Left ventricle myocardium superior (tissue), 1 donor: ENCODE results near the gene NCOA3. TPM values are rescaled to one million over a fixed set of nuclear protein-coding genes. Genes with fewer than 3 reads are reported as not detected.

Source experiments
- ATAC-seq: fragments of 200-7000 bp; cut with Tn5 transposase; one replicate; pipeline ENCODE4 v1.9.1; 2020; ENCODE audit warnings: mild to moderate bottlenecking, moderate library complexity
- DNase-seq: peaks from one replicate; pipeline ENCODE4 v3.0.0-alpha.2; 2020
- intact Hi-C: fragments of 100-400 bp; cut with micrococcal nuclease; formaldehyde crosslinking; loops from one replicate; pipeline ENCODE4 v1.11.0; 2022
- total RNA-seq: library from RNA; stranded (reverse); fragmentation: NEBNext Ultra II Directional; extraction: Animal tissue kit (Norgen Biotek cat#: 25700); gene quantifications from one replicate; pipeline ENCODE4 v1.2.1, GENCODE V29; 2021
- donor health status: DM: no; HTN: yes; CAD: no; lungs with severe emphysema.

Gene NCOA3
- total RNA-seq, 1 donor from 2014 or later: 23.3 TPM

GRCh38 chr20:47606983-47607613 is 105.4 kb downstream of the NCOA3 start:
- intact Hi-C loops: no loop called here
- ATAC-seq: no peak
- DNase-seq: no peak

- intact Hi-C loops: no loop called here
- ATAC-seq: no peak
- DNase-seq: no peak
These were observed 107.3 kb downstream of the NCOA3 start for GRCh38 chr20:47609001-47609400.

GRCh38 chr20:47610247-47610944 is 108.7 kb downstream of the NCOA3 start:
- ATAC-seq: peak; percentile 66
- no peak for DNase-seq

DNA sequence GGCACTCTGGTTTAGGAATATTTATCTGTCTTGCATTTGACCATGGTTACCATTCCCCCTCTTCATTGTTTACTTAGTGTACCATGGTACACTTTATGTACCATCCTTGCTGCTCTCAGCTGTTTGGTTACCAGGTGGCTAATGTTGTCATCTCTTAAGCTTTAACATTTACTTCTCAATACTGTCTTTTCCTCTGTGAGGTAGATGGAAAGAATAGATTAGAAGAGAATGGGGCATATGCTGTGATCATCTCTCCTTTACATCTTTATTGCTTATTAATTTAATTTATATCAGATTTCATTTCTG is 109.2 kb downstream of the NCOA3 start:
- intact Hi-C loops: loop anchor here (10.0 kb wide), 1 partner anchor 106 kb away; the partner anchor contains the start of gene NCOA3
- DNase-seq (no peak), ATAC-seq (no peak)

More at GRCh38 chr20:47610247-47610944, 108.7 kb downstream of the NCOA3 start:
- intact Hi-C loops: loop anchor here (10.0 kb wide), 1 partner anchor 106 kb away; the partner anchor contains the start of gene NCOA3

DNA sequence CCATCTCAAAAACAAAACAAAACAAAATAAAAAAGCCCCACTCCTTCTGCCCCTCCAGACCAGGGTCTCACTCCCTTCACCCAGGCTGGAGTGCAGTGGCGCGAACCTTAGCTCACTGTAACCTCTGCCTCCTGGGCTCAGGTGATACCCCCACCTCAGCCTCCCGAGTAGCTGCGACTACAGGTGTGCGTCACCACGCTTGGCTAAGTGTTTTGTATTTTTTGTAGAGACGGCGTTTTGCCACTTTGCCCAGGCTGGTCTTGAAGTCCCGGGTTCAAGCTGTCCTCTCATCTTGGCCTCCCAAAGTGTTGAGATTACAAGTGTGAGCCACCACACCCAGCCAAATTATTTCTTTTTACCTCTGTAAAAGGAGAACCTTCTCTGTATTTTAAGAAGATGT is 110.1 kb downstream of the NCOA3 start:
- no peak for DNase-seq
- ATAC-seq: no peak
- intact Hi-C loops: loop anchor here (10.0 kb wide), 1 partner anchor 107 kb away; the partner anchor contains the start of gene NCOA3

DNA sequence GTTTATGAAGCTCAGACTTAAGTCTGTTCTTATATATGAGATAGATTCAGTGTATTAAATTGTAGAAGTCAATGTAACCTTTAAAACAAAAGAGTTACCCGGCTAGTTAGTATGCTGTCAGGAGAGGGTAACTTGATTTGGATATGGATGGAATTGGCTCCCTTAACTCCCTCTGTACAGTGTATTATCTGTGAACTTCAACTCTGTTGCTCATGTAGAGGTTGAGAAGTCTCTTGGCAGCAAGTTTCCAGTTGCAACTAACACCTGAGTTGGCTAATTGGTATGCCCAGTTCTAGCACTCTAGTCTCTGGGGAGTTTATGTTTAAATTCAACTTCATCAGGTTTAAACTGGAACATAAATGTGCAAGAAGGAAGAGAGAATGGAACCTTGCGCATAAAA is 111.0 kb downstream of the NCOA3 start:
- DNase-seq (no peak), ATAC-seq (peak; percentile 58)
- intact Hi-C loops: loop anchor here (10.0 kb wide), 1 partner anchor 108 kb away; the partner anchor contains the start of gene NCOA3

DNA sequence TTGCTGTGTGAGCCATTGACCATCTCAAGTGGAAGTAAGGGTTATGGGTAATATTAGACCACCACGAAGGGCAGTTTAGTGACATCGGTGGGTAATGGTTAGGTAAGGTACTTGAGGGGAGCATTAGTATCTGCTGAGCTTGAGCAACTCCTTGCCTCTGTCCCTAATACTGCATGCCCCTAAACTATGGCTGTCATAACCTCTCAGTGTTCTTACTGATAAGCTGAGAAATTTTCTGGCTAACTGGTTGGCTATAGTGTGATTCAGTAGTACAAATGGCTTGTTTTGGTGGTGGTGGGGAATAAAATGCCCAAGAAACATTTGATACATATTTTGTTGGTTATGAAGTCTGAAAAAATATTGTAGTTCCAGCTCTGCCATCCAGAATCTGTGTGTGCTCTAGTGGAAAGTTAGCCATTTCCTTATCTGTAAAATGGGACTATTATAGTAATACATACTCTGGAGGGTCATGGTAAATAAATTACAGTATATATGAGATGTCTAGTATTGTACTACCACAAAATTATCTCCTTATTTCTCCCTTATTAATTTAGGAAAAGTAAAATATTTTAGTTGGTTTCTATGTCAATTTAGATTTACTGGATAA is 113.1 kb downstream of the NCOA3 start:
- no peak for DNase-seq
- no peak for ATAC-seq
- intact Hi-C loops: loop anchor here (10.0 kb wide), 1 partner anchor 110 kb away; the partner anchor contains the start of gene NCOA3

GRCh38 chr20:47618479-47618878 is 116.8 kb downstream of the NCOA3 start:
- no peak for ATAC-seq
- intact Hi-C loops: loop anchor here (10.0 kb wide), 1 partner anchor 114 kb away; the partner anchor contains the start of gene NCOA3

DNA sequence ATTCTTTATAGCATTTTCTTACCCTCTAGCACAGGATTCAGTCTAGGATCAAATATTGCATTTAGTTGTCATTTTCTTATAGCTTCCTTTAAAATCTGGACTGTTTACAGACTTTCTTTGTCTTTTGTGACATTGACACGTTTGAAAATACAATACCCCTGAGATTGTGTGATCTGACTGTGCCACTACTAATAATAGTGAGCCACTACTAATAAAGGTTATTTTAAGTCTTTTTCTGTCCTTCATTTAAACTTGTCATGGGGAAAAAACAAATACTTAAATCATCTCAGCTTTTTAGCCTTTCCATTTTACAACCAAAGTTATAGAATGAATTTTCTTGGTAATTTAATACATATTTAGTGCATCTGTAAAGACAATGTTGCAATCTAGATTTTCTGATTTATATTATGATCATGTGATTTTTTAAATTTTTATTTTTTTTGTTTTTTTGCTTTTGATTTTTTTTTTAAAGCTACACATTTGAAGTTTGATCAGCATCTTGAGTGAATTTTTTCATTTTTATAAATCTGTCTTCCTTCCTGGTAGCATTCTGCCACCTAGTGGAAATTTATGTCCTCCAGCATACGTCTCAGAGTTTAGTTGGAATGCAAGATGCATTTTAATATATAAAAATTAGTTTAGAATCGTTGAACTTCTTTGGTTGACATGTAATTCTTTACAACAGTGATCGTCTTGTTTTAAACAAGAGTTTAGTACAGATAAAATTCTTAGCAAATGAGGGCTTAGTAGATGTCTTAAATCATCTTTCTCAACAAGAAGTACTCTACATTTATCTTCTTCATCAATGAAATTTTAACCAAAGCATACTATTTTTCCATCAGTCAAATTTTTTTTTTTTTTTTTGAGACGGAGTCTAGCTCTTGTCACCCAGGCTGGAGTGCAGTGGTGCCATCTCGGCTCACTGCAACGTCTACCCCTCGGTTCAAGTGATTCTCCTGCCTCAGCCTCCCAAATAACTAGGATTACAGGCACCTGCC is 119.4 kb downstream of the NCOA3 start:
- peak; percentile 47 for ATAC-seq
- no peak for DNase-seq
- intact Hi-C loops: loop anchor here (10.0 kb wide), 1 partner anchor 226 kb away; no protein-coding TSS in a partner anchor

More at GRCh38 chr20:47618479-47618878, 116.8 kb downstream of the NCOA3 start:
- no peak for DNase-seq

GRCh38 chr20:47622118-47622665 is 120.5 kb downstream of the NCOA3 start:
- ATAC-seq (no peak), DNase-seq (no peak)
- intact Hi-C loops: loop anchor here (10.0 kb wide), 1 partner anchor 227 kb away; no protein-coding TSS in a partner anchor

DNA sequence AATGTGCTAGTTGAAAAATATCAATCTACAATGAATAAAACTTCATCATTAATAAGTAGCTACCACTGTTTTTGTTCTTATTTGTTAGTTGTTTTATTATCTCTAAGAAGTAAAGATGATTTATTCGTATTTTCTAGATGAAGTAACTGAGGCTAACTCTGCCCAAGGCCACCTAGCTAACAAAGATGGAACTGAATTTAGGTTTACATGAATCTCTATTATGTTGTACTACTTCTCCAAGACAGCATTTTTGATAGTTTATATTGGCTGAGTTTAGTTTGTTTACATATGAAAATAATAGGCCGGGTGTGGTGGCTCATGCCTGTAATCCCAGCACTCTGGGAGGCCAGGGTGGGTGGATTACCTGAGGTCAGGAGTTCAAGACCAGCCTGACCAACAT is 121.5 kb downstream of the NCOA3 start:
- no peak for ATAC-seq

GRCh38 chr20:47627540-47627939 is 125.9 kb downstream of the NCOA3 start:
- ATAC-seq: no peak
- DNase-seq: no peak
- intact Hi-C loops: loop anchor here (10.0 kb wide), 1 partner anchor 233 kb away; no protein-coding TSS in a partner anchor

More for the DNA sequence above, 121.5 kb downstream of the NCOA3 start:
- intact Hi-C loops: loop anchor here (10.0 kb wide), 1 partner anchor 228 kb away; no protein-coding TSS in a partner anchor
- DNase-seq: no peak

GRCh38 chr20:47629907-47630306 is 128.2 kb downstream of the NCOA3 start:
- intact Hi-C loops: loop anchor here (10.0 kb wide), 1 partner anchor 235 kb away; no protein-coding TSS in a partner anchor
- DNase-seq: no peak
- ATAC-seq: no peak

DNA sequence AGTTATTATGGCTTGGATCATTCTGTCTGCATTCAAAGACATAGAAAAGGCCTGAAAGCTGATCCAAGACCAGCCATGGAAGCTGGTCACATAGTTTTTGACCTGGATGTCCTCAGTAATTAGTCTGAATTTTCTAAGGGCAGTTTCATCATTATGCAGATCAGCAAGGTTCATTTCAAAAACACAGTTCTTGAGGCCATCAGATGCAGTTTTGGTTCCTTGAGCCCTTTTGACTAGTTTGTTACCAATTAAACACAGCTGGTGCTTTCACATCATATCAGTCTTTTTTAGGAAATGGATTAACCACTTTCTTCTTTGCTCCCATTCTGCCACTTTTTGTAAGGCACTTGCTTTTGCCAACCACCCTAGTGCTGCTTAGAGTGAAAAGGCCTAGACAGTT is 129.4 kb downstream of the NCOA3 start:
- intact Hi-C loops: no loop called here
- DNase-seq (no peak), ATAC-seq (no peak)

- no peak for DNase-seq
These were observed 133.6 kb downstream of the NCOA3 start for GRCh38 chr20:47635256-47635655.

GRCh38 chr20:47638851-47639250 is 137.2 kb downstream of the NCOA3 start:
- DNase-seq (no peak), ATAC-seq (no peak)
- intact Hi-C loops: no loop called here

More at GRCh38 chr20:47635256-47635655, 133.6 kb downstream of the NCOA3 start:
- no peak for ATAC-seq
- intact Hi-C loops: no loop called here

- DNase-seq: no peak
- intact Hi-C loops: no loop called here
- no peak for ATAC-seq
These were observed 140.4 kb downstream of the NCOA3 start for GRCh38 chr20:47642118-47642517.

DNA sequence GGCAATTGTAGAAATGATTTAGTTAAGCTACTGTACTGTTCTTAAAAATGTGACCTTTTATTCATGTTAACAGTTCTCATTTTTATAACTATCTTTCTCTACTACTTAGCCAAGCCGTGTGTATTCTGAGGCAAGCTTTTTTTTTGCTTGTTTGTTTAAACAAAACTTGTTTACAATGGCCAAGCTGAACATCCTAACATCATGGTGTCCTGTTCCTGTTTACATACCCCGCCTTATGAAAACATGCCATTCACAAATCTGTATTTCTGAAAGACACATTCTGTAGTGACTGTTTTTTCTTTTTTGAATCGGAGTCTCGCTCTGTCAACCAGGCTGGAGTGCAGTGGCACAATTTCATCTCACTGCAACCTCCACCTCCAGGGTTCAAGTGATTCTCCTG is 140.9 kb downstream of the NCOA3 start:
- ATAC-seq (no peak), DNase-seq (no peak)
- intact Hi-C loops: no loop called here
